Measurements from ENCODE around the gene SYT8.

GRCh38 chr11:1837171-1838076 lies 2.6 kb downstream of the SYT8 start:
- TF ChIP-seq POLR2A (IDR thresholded peaks at IDR 0.05) (no peak), CTCF (IDR thresholded peaks at IDR 0.05) (peak; percentile 92 to 96 (median 95)), POLR2AphosphoS5 (IDR thresholded peaks at IDR 0.05; ENCODE audit: insufficient read depth in 1 of 2, low read depth in 1 of 2) (no peak)

Measured in vagina (tissue), 2 donors.